Measurements from ENCODE around the gene OSGIN1.

Gene OSGIN1

DNA sequence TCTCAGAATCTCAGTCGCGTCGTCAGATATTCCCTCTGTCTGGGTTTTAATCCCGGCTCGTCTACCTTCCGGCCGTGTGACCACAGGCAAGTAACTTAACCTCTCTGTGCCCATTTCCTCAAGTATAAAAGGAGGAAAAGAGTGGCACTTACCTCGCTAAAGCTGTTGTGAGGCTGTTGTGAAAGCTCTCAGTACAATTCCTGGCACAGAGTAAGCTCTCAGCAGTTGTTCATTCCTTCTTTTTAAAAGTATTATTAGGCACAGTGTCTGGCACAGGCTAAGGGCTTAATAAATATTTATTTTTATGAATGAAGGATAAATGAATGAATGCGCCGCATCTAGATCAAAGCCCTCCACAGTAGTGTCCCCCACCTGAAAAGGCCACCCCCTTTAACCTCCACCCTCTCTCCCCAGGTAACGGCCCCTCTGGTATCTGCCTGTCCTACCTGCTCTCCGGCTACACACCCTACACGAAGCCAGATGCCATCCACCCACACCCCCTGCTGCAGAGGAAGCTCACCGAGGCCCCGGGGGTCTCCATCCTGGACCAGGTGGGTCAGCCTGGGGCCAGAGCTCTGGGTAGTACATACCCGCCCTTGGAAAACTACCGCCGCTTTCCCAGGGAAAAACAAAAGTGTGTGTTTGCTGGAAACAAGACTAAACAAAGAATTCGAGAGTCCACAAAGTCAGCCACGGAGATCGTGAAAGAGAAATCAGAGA, 6.0 kb downstream of the OSGIN1 start:
- no peak for DNase-seq

DNA sequence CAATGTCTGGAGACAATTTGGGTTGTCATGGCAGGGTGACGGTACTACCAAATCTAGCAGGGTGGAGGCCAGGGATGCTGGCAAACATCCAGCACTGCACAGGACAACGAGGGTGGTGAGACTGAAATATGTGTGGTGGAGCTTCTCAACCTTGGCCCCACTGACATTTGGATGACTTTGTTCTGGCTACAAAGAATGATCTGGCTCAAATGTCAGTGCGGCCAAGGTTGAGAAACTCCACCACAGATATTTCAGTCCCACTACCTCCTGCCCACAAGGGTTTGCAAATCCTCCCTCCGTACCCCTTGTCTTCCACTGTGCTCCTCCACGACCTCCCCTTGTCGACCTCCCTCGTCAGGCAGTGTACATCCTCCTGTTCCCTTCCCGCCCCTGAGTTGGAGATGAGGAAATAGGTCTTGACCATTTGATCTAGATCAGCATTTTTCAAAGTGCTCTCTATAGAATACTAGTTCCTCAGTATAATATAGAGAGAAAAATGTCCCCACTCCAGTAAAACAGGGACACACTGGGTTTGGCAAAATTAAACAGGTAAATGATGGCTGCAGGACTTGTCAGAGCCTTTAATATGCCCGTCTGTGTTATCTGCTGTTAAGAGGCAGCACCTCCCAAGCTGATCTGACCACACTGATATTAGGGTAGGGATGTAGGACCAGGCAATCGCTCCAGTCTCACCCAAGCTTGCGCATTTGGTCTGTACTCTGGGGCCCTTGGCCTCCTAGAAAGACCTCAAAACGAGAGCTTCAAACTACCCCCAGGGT, 6.8 kb downstream of the OSGIN1 start:
- no peak for DNase-seq

DNA sequence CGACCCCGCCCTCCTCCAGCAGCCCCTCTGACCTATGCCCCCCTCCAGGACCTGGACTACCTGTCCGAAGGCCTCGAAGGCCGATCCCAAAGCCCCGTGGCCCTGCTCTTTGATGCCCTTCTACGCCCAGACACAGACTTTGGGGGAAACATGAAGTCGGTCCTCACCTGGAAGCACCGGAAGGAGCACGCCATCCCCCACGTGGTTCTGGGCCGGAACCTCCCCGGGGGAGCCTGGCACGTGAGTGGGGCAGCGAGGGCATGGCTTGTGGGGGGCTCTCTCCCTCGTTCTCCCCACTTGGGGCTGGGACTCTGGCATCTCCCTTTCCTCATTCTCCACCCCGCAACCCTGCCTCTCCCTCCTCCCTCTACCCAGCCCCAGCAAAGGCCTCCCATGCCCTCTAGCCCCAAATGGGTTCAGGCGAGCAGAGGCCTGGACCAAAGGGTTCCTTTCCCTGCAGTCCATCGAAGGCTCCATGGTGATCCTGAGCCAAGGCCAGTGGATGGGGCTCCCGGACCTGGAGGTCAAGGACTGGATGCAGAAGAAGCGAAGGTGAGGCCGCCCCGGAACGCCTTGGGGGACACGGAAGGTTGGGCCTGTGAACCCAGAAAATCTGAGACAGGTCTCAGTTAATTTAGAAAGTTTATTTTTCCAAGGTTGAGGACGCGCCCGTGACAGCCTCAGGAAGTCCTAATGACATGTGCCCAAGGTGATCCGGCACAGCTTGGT, 7.6 kb downstream of the OSGIN1 start:
- DNase-seq, result no peak

DNA sequence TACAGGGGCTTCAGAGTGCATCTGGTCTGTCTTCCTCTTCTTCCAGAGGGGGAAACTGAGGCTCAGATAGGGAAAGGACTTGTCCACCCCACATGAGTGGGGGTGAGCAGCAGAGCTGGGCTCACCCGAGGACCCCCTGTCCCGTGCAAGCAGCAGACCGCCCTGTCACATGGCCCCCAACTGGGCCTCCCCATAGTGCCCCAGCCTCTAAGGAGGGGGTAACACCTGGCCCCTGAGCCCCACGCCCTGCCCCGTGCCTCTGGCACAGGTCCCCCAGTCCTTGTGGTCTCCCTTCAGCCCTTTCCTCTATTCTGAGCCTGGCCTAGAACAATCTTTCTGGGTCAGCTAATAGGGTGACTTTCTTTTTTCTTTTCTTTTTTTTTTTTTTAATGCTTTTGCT, 8.6 kb downstream of the OSGIN1 start:
- DNase-seq, result no peak

DNA sequence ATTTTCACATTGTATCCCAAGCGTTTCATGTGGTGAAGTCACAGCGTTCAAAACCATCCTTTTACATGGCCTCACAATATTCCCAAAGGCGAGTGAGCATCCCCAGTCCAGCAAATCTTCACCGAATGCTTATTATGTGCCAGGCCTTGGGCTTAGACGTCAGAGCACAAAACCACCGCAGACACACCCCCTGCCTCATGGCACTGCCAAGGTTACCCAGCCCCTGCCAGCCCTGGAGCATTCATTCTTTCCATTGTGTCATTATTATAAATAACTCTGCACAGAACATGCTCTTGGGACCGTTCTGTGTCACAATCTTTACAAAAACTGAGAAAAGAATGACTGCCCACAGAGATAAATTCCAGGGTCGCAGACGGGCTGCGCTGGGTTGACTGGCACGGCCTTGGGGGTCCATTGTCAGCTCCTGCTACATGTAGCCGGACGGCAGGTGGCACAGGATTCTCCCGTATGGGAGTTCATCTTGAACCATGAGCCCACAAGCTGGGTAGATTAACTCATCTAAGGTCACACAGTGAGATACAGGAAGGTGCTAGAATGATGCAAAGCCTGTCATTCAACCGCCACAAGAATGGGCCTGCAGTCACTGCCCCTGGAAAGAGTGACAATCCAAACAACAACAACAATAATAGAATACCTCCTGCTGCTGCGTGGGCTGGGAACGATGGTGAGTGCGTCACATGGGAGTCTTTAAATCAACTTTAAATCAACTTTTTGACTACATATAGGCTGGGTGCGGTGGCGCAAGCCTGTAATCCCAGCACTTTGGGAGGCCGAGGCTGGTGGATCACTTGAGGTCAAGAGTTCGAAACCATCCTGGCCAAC, 10.5 kb downstream of the OSGIN1 start:
- DNase-seq, result no peak

DNA sequence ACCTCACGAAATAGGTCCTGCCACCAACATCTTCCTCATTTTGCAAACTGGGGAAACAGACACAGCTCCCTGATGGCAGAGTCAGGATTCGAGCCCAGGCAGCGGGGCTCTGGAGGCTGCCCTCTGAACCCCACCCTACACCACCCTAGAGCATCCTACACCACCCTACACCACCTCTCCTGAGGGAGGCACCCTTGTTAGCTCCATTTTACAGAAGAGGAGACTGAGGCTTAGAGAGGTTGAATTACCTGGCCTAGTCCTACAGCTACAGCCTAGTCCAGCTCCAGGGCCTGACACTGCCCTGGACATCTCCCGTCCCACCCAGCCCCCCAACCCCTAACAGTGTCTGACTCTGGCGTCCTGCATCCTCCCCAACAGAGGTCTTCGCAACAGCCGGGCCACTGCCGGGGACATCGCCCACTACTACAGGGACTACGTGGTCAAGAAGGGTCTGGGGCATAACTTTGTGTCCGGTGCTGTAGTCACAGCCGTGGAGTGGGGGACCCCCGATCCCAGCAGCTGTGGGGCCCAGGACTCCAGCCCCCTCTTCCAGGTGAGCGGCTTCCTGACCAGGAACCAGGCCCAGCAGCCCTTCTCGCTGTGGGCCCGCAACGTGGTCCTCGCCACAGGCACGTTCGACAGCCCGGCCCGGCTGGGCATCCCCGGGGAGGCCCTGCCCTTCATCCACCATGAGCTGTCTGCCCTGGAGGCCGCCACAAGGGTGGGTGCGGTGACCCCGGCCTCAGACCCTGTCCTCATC, 11.8 kb downstream of the OSGIN1 start:
- DNase-seq, result no peak

DNA sequence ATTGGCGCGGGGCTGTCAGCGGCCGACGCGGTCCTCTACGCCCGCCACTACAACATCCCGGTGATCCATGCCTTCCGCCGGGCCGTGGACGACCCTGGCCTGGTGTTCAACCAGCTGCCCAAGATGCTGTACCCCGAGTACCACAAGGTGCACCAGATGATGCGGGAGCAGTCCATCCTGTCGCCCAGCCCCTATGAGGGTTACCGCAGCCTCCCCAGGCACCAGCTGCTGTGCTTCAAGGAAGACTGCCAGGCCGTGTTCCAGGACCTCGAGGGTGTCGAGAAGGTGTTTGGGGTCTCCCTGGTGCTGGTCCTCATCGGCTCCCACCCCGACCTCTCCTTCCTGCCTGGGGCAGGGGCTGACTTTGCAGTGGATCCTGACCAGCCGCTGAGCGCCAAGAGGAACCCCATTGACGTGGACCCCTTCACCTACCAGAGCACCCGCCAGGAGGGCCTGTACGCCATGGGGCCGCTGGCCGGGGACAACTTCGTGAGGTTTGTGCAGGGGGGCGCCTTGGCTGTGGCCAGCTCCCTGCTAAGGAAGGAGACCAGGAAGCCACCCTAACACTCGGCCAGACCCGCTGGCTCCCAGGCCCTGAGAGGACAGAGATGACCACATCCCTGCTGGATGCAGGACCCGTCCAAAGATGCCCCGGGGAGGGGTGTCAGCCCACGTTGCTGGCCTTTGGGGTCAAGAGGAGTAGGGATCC, 12.6 kb downstream of the OSGIN1 start:
- DNase-seq, result no peak

DNA sequence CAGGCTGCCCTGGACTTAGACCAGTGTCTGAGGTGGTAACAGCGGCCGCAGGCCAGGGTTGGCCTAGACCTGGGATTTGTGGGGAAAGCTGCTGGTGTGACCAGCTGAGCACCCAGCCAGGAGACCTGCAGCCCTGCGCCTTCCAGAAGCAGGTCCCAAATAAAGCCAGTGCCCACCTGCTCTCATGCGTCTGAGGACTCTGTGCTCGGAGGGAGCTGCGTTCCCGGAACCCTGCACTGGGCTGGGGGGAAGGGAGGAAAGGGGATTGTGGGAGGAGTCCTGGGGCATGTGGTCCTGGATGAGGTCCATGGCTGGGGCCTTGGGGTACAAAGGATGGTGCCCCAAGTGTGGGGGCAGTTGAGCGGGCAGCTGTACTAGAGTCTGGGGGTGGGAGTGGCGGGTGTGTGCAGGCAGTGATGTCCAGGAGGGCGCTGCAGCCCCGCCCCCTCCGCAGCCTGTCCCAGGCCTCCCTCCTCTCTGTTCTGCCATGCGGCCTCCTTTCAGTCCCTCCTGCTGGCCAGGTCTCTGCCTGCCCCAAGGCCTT, 13.2 kb downstream of the OSGIN1 start:
- no peak for DNase-seq

DNA sequence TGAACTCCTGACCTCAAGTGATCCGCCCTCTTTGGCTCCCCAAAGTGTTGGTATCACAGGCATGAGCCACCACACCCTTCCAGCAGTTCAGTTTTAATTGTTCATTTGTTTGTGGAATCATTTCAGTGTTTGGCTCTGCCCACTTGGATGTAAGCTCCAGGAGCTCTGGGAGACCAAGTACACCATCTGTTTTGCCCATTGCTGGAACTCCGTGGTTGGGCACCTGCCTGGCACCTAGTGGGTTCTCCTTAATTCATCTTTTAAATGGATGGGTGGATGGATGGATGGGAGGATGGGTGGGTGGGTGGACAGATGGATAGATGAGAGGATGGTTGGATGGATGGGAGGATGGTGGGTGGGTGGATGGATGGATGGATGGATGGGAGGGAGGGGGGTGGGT, 14.1 kb downstream of the OSGIN1 start:
- DNase-seq, result no peak

DNA sequence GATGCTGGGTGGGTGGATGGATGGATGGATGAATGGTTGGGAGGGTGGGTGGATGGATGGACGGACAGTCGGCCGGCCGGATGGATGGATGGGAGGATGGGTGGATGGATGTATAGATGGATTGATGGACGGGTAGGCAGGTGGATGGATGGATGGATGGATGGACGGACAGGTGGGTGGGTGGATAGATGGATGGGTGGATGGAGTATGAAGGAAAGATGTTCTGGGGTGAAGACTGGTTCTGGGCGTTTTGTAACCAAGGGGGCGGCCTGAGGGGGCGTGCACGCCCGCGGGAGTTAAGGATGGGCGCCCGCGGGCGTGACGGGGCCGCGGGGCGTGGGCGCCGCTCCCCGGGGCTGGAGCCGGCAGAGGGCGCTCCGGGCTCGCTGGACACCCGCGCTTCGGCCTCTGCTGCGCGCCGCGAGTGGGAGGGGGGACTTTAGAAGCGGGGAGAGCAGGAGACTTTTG, 14.8 kb downstream of the OSGIN1 start, which contains the start of gene NECAB2:
TSS of gene NECAB2 (plus strand) at position 407 of the 468 bp plus-strand sequence. CDS start 405 bp downstream, outside the sequence.
- no peak for DNase-seq

DNA sequence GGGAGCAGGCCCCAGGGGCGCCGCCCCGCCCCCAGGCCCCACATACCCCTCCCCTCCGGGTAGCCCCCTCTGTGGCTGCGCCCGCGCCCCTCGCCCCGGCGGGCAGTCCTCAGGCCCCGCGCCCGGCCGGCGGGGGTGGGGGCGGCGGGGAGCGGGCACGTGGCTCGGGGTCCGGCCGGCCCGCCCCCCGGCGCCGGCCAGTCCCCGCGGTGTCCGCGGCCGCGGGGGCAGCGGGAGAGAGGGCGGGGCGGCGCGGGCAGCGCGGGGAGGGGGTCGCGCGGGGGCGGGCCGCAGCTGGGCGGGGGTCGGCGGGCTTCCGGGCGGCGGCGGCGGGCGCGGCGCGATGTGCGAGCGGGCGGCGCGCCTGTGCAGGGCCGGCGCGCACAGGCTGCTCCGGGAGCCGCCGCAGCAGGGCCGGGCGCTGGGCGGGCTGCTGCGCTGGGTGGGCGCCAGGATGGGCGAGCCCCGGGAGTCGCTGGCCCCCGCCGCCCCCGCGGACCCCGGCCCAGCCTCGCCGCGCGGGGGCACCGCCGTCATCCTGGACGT, 15.3 kb downstream of the OSGIN1 start:
- DNase-seq, result peak in 1 of 2 experiments; percentile 6

DNA sequence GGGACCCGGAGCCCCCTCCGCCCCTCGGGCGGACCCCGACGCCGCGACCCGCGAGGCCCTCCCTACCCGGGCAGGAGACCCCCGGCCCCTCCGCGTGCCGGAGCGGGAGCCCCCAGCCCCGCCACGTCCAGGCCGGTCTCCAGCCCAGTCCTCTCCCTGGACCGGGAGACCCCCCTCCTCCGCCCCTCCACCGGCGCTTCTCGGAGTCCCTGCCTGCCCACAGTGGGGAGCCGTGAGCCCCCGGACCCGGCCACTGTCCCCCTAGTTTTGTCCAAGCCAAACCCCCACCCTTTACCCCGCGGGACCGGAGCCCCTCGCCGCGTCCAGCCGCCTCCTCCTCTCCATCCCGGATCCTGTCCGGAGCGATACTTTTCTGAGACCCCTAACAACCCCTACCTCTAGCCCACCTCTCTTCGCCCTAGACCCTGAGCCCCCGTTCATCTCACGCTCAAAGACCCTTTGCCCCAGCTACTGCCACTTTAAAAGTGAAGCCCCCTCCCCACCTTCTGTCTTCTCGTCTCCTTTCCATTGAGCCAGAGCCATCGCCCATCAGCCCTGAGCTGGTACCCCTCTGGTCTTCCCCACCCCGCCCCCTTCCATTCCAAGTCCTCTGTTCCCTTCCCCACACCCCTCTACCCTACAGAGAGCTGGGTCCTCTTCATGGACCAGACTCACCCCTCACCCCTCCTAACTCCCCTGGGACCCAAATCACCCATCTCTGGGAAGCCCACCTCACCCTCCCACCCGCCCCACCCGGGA, 16.0 kb downstream of the OSGIN1 start:
- DNase-seq, result no peak

DNA sequence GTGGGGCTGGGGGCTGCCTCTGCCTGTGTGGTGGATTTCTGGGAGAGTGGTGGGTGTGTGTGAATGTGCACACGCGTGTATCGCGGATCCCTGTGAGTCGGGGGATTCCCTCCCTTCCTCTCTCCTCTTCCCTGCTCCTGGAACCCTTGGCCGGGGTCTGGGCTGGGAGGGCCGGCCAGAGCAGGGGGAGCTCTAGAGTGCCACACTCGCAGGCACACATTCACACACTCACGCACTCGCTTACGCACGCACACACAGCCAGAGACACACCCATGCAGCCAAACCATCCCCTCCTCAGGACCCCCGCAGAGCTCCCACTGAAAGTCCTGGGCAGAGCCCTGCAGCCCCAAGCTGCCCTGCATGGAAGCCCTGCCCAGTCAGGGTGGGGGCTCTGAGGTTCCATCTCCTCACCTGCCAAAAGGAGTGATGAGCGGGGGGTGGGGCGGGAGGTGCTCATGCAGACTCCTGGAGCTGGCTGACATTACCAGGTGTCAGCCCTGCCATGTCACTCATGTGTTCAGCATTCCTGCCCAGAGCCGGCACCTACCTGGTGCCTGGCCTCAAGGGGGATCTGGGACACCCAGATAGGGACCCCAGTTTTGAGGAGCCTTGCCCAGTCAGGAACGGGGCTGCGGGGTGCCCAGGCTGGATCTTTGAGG, 16.9 kb downstream of the OSGIN1 start:
- DNase-seq, result no peak

DNA sequence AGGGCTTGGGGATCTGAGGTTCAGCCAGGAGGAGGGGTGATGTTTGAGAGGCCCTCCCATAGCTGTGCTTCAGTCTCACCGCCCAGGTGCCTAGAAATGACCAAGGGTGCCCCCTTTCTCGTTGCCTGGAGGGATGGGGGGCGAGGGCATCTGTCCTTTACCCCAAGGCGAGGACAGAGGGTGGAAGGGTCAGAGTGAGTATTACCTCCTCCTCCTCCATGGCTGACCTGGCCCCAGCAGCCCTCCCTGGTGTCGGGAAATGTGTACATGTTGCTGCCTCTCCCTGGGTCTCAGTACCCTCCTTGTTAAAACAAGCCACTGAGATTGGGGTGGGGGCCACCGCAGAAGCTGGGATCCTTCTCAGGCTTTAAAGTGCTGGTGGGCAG, 17.4 kb downstream of the OSGIN1 start:
- DNase-seq, result no peak

DNA sequence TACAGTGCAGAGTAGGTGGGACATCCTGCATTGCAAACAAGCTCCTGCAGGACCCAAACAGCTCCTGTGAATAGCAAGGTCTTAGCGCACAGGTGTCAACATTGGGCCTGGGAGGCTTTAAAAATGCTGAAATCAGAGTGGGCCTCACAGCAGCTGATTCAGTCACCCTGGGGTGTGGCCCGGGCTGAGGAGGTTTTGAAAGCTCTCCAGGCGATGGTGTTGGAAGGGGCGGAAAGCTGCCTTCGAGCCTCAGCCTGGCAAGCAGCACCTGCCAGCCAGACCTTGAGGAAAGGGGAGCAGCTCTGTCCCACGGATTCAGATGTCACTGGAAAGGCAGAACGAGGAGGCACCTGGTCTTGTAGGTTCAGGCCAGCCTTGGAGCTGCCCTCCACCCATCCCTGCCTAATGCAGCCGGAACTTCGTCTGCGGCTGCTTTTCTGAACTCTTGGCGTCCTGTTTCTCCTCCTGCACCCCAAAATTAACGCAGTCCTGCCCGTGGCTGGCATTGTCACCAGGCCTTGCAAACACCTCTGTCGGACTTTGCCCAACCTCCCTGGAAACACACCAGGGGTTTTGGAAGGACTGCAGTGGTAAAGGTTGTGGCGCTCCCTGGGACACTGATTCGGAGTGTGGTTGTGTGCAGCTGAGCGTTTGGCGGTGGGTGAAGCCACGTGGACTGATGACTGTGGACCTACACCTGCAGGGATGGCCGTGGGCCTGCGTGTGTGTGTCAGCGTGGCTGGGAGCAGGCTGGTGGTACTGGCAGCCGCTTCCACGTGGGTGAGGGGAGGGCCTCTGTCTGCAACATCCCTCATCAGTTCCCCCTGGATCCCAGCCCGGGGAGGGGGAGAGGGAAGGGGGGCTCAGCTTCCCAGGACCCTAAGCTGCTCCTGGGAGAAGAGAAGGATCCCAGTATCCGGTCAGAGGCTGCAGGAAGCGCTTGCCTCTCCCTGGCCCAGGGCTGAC, 18.4 kb downstream of the OSGIN1 start:
- DNase-seq, result no peak

DNA sequence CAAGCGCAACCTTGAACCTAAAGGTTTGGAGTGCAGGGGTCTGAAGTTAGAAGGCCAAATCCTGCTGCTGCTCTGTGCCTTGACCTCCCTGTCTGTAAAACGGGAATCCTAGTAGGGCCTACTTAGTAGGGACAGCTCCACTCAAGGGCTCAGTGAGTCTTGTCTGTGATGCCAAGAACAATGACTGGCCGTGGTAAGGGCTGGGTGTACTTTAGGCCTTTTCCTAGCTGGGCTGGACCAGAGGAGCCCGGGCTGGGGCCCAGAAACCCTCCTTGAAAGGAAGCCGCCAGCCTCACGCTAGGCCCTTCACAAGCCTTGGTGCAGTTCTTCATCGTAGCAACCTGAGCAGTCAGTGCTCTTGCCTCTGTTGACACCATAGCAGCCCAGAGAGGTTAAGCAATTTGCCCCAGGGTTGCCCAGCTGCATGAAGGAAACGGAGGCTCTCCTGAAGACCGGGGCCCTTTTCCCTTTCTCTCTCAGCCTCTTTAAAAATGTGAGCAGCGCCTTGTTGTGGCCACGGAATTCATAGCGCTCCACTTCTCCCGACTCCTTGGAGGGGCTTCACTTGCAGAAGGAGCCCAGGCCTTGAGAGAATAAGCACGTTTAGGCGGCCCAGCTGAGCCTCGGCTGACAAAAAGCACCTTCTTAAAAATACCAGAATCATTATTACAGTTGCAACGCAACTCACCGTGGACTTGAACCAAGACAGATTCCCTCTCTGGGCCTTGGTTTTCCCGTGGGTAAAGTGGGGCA, 19.4 kb downstream of the OSGIN1 start:
- no peak for DNase-seq

DNA sequence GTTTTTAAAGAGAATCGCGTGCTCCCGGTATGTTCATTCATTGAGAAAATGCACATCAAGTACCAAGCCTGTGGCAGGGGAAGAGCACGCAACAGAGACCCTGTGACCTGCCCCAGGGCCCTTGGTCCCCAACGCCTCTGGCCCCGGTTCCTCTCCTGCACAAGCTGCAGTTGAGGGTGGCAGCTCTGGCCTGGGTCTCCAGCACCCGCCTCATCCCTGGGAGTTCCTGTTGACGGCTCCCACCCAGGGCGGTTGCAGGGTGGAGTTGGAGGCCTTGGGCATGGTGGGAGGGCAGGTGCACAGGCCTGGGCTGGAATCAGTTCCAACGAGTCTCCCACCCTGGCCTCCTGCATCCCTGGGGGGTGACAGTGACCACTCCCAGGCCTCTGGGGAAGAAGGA, 20.0 kb downstream of the OSGIN1 start:
- DNase-seq, result no peak
